Mesendoderm (in vitro differentiated cells): Measurements from ENCODE around the gene VOPP1.

ENCODE experiments used
- DNase-seq: peaks from one replicate; pipeline ENCODE4 v3.0.0; 2013
- H2AK5ac ChIP-seq: 2 replicates; pipeline ENCODE4 v1.6.1; 2013; ENCODE audit warnings: low read length, inconsistent platforms
- H2BK120ac ChIP-seq: 2 replicates; pipeline ENCODE4 v1.6.1; 2013; ENCODE audit warnings: low read depth, mild to moderate bottlenecking, low read length, moderate library complexity, mixed read lengths
- H2BK15ac ChIP-seq: replicated peaks from 2 replicates; pipeline ENCODE4 v1.6.1; 2013; ENCODE audit warnings: low read depth, mild to moderate bottlenecking, moderate library complexity
- H2BK5ac ChIP-seq: 2 replicates; pipeline ENCODE4 v1.6.1; 2013; ENCODE audit warnings: low read length, inconsistent platforms
- H3K18ac ChIP-seq: 2 replicates; pipeline ENCODE4 v1.6.1; 2013; ENCODE audit warnings: mild to moderate bottlenecking, low read length, mixed read lengths
- H3K23ac ChIP-seq: one replicate; pipeline ENCODE4 v1.6.1; 2013; ENCODE audit warnings: low read length
- H3K27ac ChIP-seq: 2 replicates; pipeline ENCODE4 v1.5.1; 2013; ENCODE audit warnings: low read depth, mild to moderate bottlenecking, inconsistent platforms, low read length, moderate library complexity
- H3K27me3 ChIP-seq: 2 replicates; pipeline ENCODE4 v1.6.1; 2013; ENCODE audit warnings: low read length, control low read depth, mild to moderate bottlenecking, inconsistent platforms; ENCODE audit not compliant: insufficient read depth, poor library complexity
- H3K36me3 ChIP-seq: 2 replicates; pipeline ENCODE4 v1.6.1; 2013; ENCODE audit warnings: low read length, inconsistent platforms; ENCODE audit not compliant: control insufficient read depth, insufficient read depth
- H3K4ac ChIP-seq: one replicate; pipeline ENCODE4 v1.6.1; 2013; ENCODE audit warnings: low read depth, mild to moderate bottlenecking, low read length, moderate library complexity
- H3K4me1 ChIP-seq: 2 replicates; pipeline ENCODE4 v1.6.1; 2013; ENCODE audit warnings: low read depth, low read length, inconsistent platforms; ENCODE audit not compliant: control insufficient read depth
- H3K4me2 ChIP-seq: 2 replicates; pipeline ENCODE4 v1.6.1; 2013; ENCODE audit warnings: low read length
- H3K4me3 ChIP-seq: 2 replicates; pipeline ENCODE4 v1.5.1; 2013; ENCODE audit warnings: mild to moderate bottlenecking, low read length
- H3K56ac ChIP-seq: one replicate; pipeline ENCODE4 v1.6.1; 2013; ENCODE audit warnings: low read length
- H3K79me1 ChIP-seq: 2 replicates; pipeline ENCODE4 v1.6.1; 2013; ENCODE audit warnings: low read length, inconsistent platforms
- H3K79me2 ChIP-seq: 2 replicates; pipeline ENCODE4 v1.6.1; 2013; ENCODE audit warnings: mild to moderate bottlenecking, low read length; ENCODE audit not compliant: control insufficient read depth, insufficient read depth
- H3K9ac ChIP-seq: 2 replicates; pipeline ENCODE4 v1.6.1; 2013; ENCODE audit warnings: low read length, inconsistent platforms
- H4K5ac ChIP-seq: one replicate; pipeline ENCODE4 v1.6.1; 2013; ENCODE audit warnings: low read length
- H4K8ac ChIP-seq: one replicate; pipeline ENCODE4 v1.6.1; 2013; ENCODE audit warnings: low read depth, mild to moderate bottlenecking, control low read depth, low read length, moderate library complexity
- WGBS: extraction: QIAGEN DNeasy Blood & Tissue Kit; methylation state at CpG from one replicate; pipeline ENCODE4 v1.1.7; 2013; ENCODE audit warnings: low lambda C conversion rate, missing lambda C conversion rate; ENCODE audit not compliant: insufficient coverage; ENCODE audit errors: extremely low coverage; 5-methylcytosine and 5-hydroxymethylcytosine counted together

Gene VOPP1

GRCh38 chr7:55526329-55526728 is 46.0 kb downstream of the VOPP1 start:
- WGBS = no CpG with 5 or more reads among the region's 4 CpGs
- H2AK5ac ChIP-seq = no peak overlapping the region
- peaks cover 20% of the 10 kb centered on the region for H3K79me1 ChIP-seq
- H3K9ac ChIP-seq = no peak overlapping the region
- H3K4me3 ChIP-seq = no peak overlapping the region
- peaks cover 17% of the 10 kb centered on the region for H3K79me2 ChIP-seq
- H4K8ac ChIP-seq = no peak overlapping the region
- H3K27ac ChIP-seq = no peak overlapping the region
- no peak overlapping the region for H2BK15ac ChIP-seq
- H3K18ac ChIP-seq = no peak overlapping the region
- no peaks in the 10 kb centered on the region for H3K36me3 ChIP-seq
- no peak overlapping the region for H3K56ac ChIP-seq
- no peak overlapping the region for H3K4me2 ChIP-seq
- no peaks in the 10 kb centered on the region for H3K27me3 ChIP-seq
- no peak overlapping the region for H2BK5ac ChIP-seq
- no peak overlapping the region for H2BK120ac ChIP-seq
- no peak overlapping the region for H4K5ac ChIP-seq
- H3K4me1 ChIP-seq = peaks cover 3% of the 10 kb centered on the region
- DNase-seq = no peak
- H3K23ac ChIP-seq = no peak overlapping the region
- H3K4ac ChIP-seq = no peak overlapping the region

GRCh38 chr7:55524558-55525310 is 47.6 kb downstream of the VOPP1 start:
- Histone ChIP-seq H2BK5ac (no peak overlapping the region), H2AK5ac (no peak overlapping the region), H3K4me2 (no peak overlapping the region), H3K4me1 (peaks cover 3% of the 10 kb centered on the region), H2BK15ac (no peak overlapping the region), H3K79me2 (peaks cover 13% of the 10 kb centered on the region), H3K56ac (no peak overlapping the region), H3K27ac (no peak overlapping the region), H3K36me3 (no peaks in the 10 kb centered on the region), H3K23ac (no peak overlapping the region), H3K27me3 (no peaks in the 10 kb centered on the region), H3K18ac (no peak overlapping the region), H3K79me1 (peaks cover 20% of the 10 kb centered on the region), H2BK120ac (no peak overlapping the region), H3K4me3 (no peak overlapping the region), H4K8ac (no peak overlapping the region), H4K5ac (no peak overlapping the region), H3K9ac (no peak overlapping the region), H3K4ac (no peak overlapping the region)
- no CpG with 5 or more reads among the region's 21 CpGs for WGBS
- DNase-seq = no peak

GRCh38 chr7:55523366-55523765 is 48.9 kb downstream of the VOPP1 start:
- Histone ChIP-seq H3K18ac (no peak overlapping the region), H2BK5ac (no peak overlapping the region), H4K5ac (no peak overlapping the region), H3K4me2 (no peak overlapping the region), H3K4me1 (peaks cover 3% of the 10 kb centered on the region), H4K8ac (no peak overlapping the region), H2BK15ac (no peak overlapping the region), H2BK120ac (no peak overlapping the region), H3K27ac (no peak overlapping the region), H2AK5ac (no peak overlapping the region), H3K56ac (no peak overlapping the region), H3K79me1 (peaks cover 20% of the 10 kb centered on the region), H3K79me2 (peaks cover 13% of the 10 kb centered on the region), H3K27me3 (no peaks in the 10 kb centered on the region), H3K4me3 (no peak overlapping the region), H3K36me3 (no peaks in the 10 kb centered on the region), H3K4ac (no peak overlapping the region), H3K9ac (no peak overlapping the region), H3K23ac (no peak overlapping the region)
- no peak for DNase-seq
- no CpG with 5 or more reads among the region's 2 CpGs for WGBS

GRCh38 chr7:55521917-55522902 is 50.1 kb downstream of the VOPP1 start:
- H2BK120ac ChIP-seq = no peak overlapping the region

GRCh38 chr7:55521512-55521911 is 50.8 kb downstream of the VOPP1 start:
- Histone ChIP-seq H3K56ac (no peak overlapping the region), H3K79me1 (peaks cover 20% of the 10 kb centered on the region), H4K5ac (no peak overlapping the region), H3K4me2 (no peak overlapping the region), H3K18ac (no peak overlapping the region), H2AK5ac (no peak overlapping the region), H2BK5ac (no peak overlapping the region), H3K79me2 (peaks cover 13% of the 10 kb centered on the region), H3K4me3 (no peak overlapping the region), H3K23ac (no peak overlapping the region), H3K4me1 (no peaks in the 10 kb centered on the region), H3K27ac (no peak overlapping the region), H4K8ac (no peak overlapping the region), H3K36me3 (no peaks in the 10 kb centered on the region), H3K27me3 (no peaks in the 10 kb centered on the region), H2BK120ac (no peak overlapping the region), H3K9ac (no peak overlapping the region), H2BK15ac (no peak overlapping the region), H3K4ac (no peak overlapping the region)
- no CpG with 5 or more reads among the region's 9 CpGs for WGBS
- no peak for DNase-seq

More at GRCh38 chr7:55521917-55522902, 50.1 kb downstream of the VOPP1 start:
- Histone ChIP-seq H3K9ac (no peak overlapping the region), H3K4me1 (peaks cover under 1% of the 10 kb centered on the region), H3K27ac (no peak overlapping the region), H3K79me1 (peaks cover 20% of the 10 kb centered on the region), H4K8ac (no peak overlapping the region), H3K4ac (no peak overlapping the region), H4K5ac (no peak overlapping the region), H2AK5ac (no peak overlapping the region), H3K4me2 (no peak overlapping the region), H3K4me3 (no peak overlapping the region), H3K18ac (no peak overlapping the region), H3K36me3 (no peaks in the 10 kb centered on the region), H3K56ac (no peak overlapping the region), H2BK5ac (no peak overlapping the region), H3K79me2 (peaks cover 13% of the 10 kb centered on the region), H3K23ac (peak overlapping the region; percentile 66), H3K27me3 (no peaks in the 10 kb centered on the region), H2BK15ac (no peak overlapping the region)
- WGBS = no CpG with 5 or more reads among the region's 18 CpGs
- no peak for DNase-seq
